Endometrial microvascular endothelial cells (primary cell): ENCODE data around the gene ATRNL1. TPM values are rescaled to one million over a fixed set of nuclear protein-coding genes. Genes with fewer than 3 reads are reported as not detected.
"Not testable (repeated sequence)": the region's sequence is repeated elsewhere in the genome, so short reads cannot be mapped to it uniquely, and the experiment has no call there.

Source experiments
- in situ Hi-C: cut with HindIII; loops from 2 replicates; pipeline ENCODE4 v1.10.0; 2017; ENCODE audit warnings: low sequenced_read_pairs, low pct_unique_long_range_greater_than_20kb; ENCODE audit errors: inconsistent ontology term
- total RNA-seq: library from RNA; depleted of rRNA; stranded (reverse); fragments of >200 nt; gene quantifications from one replicate; pipeline ENCODE4 v1.2.3, GENCODE V29; 2015; ENCODE audit errors: inconsistent ontology term

The ATRNL1 gene
- total RNA-seq, 1 donor from 2014 or later, result not detected

DNA sequence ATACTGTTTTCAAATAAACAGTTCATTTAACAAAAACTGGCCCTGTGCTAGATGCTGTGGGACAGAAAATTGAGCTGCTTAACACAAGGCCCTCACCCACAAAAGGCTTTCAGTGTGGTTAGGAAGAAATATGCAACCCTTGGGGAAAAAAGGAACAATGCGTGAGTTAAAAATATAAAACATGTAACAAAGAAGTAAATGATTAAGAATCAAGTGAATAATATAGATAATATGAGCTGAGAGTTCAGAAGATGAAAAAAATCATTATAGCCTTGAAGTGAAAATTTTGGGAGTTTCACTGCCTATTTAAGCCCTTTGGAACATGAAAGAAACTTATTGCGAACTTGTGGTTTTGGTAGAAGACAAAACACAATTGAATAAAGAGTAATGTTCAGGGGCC lies 684.5 kb downstream of the ATRNL1 start:
- in situ Hi-C loops, result loop anchor here (25.0 kb wide), 1 partner anchor 510 kb away; no protein-coding TSS in a partner anchor

DNA sequence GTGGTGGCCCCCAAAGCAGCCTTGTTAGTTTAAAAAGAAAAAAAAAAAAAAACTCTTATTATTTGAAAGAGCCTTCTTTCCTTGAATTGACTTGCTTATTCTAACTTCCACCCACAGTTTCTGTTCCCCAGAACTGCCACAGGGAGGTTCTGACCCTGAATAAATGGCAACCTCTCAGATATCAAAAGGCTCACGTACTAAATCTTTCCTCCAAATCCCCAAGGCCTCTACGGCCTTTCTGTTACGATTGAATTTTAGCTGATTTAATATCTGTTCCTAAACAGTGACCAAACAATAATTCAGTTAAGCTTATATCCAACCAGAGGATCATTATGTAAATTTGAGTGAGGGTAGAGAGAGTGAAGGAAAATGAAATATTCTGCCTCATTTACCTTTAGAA lies 697.1 kb downstream of the ATRNL1 start:
- in situ Hi-C loops, result loop anchor here (25.0 kb wide), 1 partner anchor 497 kb away; no protein-coding TSS in a partner anchor

DNA sequence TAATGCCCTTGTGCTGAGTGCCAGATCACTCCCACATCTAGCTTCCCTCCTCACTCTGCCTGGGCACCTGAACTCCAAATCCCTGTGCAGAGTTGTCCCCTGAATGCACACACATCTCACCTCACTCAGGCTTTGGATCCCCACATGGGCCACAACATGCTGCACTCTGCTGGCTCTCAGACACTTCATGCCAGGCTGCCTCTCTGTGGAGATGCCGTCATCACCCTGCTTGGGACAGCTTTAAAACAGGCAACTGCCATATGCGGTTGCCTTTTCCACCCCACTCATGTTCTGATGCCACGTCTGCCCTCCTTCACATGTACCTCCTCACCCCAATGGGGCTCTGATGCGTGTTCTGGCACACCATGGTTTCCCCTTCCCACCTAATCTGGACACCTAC lies 702.8 kb downstream of the ATRNL1 start:
- in situ Hi-C loops, result loop anchor here (25.0 kb wide), 1 partner anchor 491 kb away; no protein-coding TSS in a partner anchor

DNA sequence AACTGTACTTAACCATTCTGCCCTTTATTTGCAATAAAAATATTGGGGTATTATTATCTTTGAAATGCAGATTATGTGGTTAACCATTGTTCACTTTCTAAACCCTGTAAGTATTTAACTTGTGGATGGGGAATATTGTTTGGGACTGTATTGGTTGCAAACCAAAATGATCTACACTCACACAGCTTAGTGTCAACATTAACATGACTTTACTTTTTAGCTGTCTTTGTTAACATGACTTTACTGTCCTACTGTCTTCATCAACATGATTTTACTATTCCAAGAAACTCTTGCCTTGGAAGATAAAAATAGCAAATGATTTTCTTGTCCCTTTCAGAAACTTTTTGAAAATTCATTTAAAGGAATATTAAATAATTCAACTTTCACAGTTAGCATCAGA lies 708.3 kb downstream of the ATRNL1 start:
- in situ Hi-C loops, result no loop called here

DNA sequence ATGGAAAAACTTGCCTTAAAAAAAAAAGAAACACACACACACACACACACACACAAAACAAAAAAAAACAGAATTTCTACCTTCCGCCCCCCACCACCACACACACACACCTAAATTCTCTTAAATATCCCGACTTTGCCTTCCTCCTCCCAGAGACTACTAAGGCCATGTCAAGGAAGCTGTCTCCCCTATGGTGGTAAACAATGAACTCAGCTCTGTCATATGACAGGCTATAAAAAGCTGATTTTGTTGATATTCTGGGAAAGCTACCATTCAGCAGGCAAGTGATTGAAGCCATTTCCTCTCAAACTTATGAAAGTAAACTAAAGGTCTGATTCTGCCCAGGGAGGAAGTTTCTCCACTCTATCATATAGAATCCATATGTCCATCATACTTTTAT lies 708.8 kb downstream of the ATRNL1 start:
- in situ Hi-C loops, result no loop called here

DNA sequence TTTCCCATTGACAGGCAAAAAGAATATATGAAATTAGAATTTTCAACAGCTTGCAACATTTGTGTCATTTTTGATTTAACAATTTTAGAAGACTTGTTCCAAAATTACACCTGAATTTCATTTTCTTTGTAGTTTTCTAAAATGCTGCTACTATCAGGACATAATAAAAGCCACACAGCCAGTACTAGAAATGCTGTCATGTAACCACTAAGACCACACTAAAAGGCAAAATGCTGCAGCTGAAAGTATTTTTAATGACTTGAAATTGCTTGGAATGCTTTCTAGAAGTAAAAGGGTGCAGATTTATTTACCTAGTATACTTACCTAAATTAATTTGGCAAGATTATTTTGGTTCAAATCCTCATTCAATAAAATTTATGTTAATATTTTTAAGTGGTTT lies 709.7 kb downstream of the ATRNL1 start:
- in situ Hi-C loops, result no loop called here

DNA sequence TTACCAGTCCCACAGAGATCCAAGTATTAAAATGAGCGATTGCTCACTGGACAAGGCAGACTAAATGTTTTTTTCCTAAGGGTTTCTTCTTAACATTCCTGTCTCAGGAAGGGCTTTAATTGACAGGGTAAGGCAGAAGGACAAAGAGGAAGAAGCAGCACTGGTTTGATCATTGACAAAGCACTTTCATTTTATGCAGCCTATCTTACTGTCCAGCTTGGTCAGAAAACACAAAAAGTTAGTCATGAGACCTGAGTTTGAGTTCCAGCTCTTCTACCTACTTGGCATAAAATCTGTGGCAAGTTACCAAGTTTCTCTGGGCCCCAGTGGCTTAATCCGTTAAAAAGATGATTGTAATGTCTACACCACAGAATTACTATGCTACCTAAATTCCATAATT lies 721.4 kb downstream of the ATRNL1 start:
- in situ Hi-C loops, result no loop called here

DNA sequence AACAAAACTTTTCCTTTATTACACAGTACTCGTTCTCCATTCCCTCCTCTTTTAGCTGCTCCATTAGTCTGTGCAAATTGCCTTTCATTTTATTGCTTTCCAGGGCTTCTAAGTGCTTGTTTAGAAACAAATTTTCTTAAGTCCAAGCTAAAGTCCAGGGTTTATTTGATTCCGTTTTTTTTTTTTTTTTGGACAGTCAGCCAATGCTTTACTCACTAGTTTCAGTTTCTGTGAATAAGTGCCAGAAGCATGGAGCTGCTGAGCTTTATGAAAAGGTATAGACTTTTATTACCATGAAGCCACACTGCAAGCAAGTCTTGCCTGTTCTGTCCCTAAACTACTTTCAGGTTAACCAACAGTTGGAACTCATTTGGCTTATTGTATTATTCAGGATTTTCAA lies 724.8 kb downstream of the ATRNL1 start:
- in situ Hi-C loops, result no loop called here

DNA sequence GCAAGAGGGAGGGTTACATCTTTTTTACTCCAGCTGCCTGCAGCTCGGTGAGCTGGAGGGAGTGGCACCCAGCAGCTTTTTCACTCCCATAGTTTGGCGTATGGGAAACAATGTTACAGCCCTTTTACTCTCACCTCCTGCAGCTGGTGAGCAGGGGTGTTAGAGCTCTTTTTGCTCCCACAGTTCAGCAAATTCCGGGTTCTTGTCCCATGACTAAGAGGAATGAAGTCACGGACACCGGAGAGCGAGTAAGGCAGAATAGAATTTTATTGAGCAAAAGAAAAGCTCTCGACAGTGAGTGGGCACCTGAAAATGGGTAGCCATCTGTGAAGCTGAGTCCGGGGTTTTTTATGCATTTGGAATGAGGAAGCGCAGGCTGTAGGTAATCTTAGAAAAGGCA lies 733.2 kb downstream of the ATRNL1 start:
- in situ Hi-C loops, result no loop called here

DNA sequence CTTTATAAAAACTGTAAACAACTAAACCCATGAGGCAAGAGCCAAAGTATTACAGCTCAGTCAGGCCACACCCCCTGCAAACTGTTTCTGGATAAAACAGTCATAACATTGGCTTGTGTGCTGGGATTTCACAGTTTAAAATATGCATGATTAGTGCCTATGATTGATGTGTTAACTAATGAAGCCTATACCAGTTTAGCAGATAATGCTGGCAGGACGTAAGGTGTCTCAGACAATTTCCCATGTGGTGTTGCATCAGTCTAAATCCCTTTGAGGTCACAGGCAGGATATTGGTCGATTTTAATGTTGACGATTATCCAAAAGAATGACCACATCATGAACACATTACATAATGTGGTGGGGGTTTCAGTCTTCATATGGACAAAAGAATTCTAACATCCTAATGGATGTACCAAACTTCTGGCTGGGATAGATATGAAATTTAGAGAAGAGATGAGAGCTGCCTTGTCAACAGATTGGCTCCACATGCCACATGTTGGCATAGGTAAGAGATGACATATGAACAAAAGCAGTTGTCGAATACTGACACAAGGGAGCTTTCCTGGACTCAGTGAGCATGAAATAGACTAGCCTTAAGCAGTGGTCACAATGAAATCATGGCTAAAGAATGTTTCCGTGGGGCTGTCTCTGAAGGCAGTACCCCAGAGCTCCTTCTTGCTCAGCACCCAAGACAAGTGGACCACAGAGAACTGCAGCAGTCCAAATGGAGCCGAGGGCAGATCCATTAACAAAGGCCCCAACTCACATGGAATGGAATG lies 734.3 kb downstream of the ATRNL1 start:
- in situ Hi-C loops, result no loop called here

DNA sequence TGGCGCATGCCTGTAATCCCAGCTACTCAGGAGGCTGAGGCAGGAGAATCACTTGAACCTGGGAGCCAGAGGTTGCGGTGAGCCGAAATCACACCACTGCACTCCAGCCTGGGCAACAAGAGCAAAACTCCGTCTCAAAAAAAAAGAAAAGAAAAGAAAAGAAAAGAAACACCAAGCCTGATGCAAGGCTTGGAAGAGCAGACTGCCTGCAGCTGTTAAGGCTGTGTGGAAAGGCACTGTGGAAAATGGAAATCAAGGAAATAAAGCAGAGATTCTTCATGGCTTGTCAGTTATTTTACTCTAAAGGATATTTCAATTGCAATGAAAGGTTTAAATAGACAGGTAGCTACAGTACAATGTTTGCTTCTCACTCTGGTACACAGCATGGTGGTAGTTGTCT lies 735.0 kb downstream of the ATRNL1 start:
- in situ Hi-C loops, result not testable (repeated sequence)

DNA sequence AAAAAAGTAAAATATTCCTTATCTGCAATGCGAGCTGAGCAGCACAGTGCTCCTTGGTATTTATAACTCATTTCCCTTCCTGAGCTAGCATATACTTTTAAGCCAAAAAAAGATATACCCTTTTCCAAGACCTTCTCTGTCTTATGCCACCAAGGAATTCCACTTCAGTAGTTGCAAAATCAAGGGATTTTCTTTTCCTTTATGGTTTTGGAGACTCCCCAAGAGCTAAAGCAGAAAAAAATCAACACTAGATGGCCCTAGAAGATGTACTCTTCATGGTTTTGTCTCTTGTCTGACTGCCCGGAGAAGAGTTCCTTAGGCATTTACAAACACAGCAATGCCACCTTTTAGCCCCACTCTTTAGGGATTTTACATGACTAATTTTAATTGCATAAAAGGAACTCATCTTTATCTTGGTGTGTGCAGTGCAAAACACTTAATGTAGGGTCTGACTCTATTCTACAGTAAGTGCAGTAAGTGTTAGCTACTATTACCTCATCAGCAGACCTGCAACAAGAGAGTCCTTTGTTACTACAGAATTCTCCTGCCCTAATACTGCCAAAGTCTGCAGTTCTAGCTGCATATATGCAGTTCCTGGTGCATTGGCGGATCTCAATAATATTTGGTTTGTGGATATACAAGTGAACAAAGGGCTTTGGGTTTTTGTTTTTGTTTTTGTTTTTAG lies 736.5 kb downstream of the ATRNL1 start:
- in situ Hi-C loops, result no loop called here

DNA sequence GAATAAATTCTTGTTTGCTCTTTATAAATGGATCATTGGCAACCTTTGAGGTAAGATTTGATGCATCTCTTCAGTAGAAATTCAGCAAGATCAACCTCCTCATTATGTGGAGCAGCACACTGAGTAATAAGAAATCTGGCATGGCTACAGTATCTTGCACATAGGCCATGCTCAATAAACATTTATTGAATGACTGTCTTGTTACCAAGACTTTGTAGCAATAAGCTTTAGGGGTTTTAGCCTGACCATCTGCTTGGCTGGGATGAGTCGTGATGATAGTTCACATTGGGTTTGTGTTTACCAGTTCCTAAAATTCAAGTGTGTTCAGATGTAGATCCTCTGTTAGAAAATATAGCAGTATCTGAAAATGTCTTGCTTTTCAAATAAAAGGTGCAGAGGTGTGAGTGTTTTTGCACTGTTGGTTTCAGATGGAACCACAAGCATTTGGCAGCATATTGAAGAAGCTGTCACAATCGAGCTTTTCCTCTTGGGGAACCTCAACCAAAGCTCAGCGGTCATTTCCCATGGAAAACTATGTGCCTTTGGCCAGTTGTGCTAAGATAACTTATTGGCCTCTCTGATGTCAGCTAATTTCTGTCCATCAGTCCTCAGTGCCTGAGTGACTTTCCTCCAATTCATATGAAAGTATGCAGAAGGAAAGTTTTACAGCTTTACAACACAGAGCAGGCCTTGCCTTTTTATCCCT lies 737.3 kb downstream of the ATRNL1 start:
- in situ Hi-C loops, result no loop called here

DNA sequence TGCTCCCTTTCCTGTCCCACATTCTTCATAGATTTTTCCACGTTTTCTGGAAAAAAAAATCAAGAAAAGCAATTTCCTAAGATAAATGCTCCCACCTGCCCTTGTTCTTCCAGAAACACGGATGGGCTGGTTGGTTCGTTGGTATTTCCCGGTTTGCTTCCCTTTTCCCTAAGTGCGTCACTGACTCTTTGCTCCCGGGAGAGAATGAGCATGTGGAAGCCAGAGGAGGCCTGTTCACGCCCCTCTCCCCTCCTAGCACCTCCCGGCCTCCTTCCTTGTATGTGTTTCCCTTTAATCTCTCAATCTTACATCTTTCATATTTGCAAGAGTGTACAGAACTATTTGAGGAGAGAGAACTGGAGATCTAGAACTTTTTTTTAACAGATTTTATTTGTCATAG lies 737.9 kb downstream of the ATRNL1 start:
- in situ Hi-C loops, result no loop called here

DNA sequence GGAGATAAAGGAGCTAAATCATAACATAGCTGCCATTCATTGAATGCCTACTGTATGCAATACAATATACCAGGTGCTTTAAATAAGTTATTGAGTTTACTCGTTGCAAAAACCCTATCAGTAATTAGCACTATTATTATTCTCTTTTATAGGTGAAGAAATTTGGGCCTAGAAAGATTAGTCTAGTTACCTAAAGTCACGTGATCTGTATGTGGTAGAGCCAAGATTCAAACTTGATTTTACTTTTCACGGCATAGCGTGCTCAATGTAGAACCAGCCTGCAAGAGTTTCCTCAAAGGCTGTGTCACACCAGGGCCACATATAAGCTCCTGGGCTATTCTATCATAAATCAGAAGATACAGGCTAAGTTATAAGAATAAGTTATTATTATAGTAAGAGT lies 740.0 kb downstream of the ATRNL1 start:
- in situ Hi-C loops, result no loop called here

DNA sequence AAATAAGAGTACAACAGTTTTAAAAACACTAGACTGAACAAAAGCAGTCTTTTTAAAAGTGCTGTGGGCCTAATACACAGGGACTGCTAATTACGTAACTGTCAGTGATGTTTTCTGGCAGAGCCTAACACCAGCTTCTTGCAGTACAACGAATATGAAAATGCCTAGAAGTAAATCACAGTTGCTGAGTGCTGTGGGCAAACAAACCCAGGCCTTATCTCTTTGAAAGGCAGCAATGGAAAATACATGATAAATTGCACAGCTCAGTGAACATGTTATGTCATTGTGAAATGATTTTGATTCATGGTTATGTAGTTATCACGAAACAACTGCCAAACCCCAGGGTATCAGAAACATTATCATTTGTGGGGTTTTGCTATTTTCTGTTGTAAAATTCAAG lies 751.4 kb downstream of the ATRNL1 start:
- in situ Hi-C loops, result no loop called here

DNA sequence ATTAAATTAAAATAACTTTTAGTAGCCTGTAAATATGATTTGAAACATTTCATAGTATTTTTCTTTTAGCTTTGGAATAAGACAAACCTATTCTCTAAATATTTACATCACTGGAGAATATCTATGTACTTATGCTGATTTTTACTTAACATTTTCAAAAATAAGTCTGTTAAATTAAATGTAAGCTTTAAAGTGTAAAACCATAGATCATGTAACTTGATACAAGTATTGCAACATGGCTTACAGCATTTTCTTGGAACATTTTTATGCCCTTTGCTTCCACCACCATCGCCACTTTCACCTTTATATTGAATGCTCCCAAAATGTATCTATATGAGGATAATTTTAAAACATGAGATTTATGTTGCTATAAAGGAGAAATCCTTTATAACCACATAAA lies 752.8 kb downstream of the ATRNL1 start:
- in situ Hi-C loops, result no loop called here

DNA sequence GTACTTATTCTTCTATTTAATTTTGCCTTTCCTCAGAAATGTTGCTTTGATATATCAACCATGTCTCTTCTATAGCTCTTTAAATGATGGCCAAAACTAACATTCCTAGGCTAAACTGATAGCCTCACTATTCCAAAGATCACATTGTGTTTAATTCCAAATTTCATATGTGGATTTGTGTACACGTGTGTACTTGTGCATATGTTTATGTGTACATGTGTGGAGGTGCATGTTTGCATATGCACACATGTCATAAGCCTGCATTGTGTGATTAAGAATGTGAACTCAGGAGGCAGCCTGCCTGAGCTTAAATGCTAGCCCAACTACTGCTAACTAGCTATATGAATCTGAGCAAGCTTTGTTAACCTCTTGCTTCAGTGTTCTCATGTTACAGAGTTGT lies 753.4 kb downstream of the ATRNL1 start:
- in situ Hi-C loops, result no loop called here

DNA sequence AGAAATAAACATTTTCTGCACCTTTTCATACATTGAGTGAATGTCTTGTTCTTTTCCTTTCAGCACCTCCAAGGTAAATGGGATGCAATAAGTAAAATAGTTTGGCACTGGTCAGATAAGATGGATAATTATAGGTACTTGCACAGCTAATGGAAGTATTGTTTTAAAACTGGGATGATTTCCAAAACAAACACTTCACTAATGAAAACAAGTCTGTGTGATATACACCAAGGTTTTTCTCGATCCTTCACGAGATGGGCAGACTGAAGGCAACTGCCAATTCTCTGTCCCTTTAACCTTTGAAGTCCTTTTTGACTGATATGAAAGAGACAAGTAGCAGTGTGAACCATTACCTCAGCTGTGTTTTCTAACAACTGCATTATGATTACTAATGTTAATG lies 756.0 kb downstream of the ATRNL1 start:
- in situ Hi-C loops, result no loop called here

DNA sequence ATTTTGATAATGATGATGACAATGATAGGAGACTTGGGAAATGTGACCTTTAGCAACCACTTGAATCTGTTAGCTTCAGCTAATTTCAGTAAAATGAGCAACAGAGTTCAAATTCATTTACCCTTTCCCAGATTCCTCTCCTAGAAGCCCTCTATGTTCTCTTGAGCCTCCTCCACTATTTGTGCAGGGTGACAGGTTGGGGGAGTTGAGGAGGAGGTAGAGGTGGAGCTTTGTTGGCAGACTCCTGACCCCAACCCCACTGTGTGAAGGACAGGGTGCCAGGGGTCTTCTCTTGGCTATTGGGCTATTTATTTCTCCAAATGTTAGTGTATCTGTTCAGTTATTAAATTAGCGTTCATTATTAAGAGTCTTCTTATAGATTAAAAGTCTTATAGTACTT lies 757.5 kb downstream of the ATRNL1 start:
- in situ Hi-C loops, result no loop called here
